ENCODE results near the gene PLCL1.

The PLCL1 gene

GRCh38 chr2:197869041-197869440, 64.6 kb downstream of the PLCL1 start:
- Histone ChIP-seq H3K27me3 (ENCODE audit: control insufficient read depth in 1 of 2, insufficient read depth in 2 of 2, low read length in 2 of 2) (no peaks in the 10 kb centered on the region), H3K9ac (ENCODE audit: low read depth in 1 of 2, low read length in 2 of 2) (no peak overlapping the region), H3K4me3 (ENCODE audit: low read depth in 1 of 2, low read length in 2 of 2) (no peak overlapping the region), H3K27ac (ENCODE audit: low read depth, low read length) (no peak overlapping the region), H3K36me3 (ENCODE audit: control insufficient read depth in 1 of 2, insufficient read depth in 2 of 2, low read length in 2 of 2) (no peaks in the 10 kb centered on the region), H3K4me1 (ENCODE audit: control insufficient read depth in 1 of 2, insufficient read depth in 2 of 2, low read length in 2 of 2) (no peaks in the 10 kb centered on the region), H3K9me3 (ENCODE audit: control insufficient read depth in 1 of 2, low read length in 2 of 2) (no peaks in the 10 kb centered on the region)

DNA sequence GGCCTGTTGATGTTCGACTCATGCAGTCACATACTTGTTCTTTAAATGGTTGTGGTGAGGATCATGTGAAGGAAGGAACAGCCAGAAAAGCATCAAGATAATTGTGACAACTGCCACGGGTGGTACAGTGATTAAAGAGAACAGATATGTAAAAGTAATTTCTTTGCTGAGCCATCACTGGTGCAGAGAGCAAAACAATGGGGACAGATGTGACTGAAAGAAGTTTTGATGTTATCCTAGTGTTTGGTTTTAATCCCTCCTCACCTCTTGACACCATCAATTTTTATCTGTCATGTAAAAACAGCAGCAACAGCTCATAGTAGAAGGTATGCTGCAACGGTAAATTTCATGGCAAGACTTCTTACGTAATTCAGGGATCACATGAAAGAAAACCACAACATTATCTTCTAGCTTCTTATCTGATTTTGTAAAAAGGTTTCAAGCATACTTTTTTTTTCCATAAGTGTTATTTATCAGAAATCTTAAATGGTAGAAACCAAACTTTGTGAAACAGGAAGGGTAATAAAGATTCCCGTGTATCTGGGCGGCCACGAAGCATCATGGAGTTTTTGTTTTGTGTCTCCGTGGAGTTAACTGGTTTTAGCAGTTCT, 65.2 kb downstream of the PLCL1 start:
- Histone ChIP-seq H3K9ac (ENCODE audit: low read depth in 1 of 2, low read length in 2 of 2) (no peak overlapping the region), H3K27ac (ENCODE audit: low read depth, low read length) (no peak overlapping the region), H3K27me3 (ENCODE audit: control insufficient read depth in 1 of 2, insufficient read depth in 2 of 2, low read length in 2 of 2) (no peaks in the 10 kb centered on the region), H3K4me1 (ENCODE audit: control insufficient read depth in 1 of 2, insufficient read depth in 2 of 2, low read length in 2 of 2) (no peaks in the 10 kb centered on the region), H3K4me3 (ENCODE audit: low read depth in 1 of 2, low read length in 2 of 2) (no peak overlapping the region), H3K36me3 (ENCODE audit: control insufficient read depth in 1 of 2, insufficient read depth in 2 of 2, low read length in 2 of 2) (no peaks in the 10 kb centered on the region), H3K9me3 (ENCODE audit: control insufficient read depth in 1 of 2, low read length in 2 of 2) (no peaks in the 10 kb centered on the region)

DNA sequence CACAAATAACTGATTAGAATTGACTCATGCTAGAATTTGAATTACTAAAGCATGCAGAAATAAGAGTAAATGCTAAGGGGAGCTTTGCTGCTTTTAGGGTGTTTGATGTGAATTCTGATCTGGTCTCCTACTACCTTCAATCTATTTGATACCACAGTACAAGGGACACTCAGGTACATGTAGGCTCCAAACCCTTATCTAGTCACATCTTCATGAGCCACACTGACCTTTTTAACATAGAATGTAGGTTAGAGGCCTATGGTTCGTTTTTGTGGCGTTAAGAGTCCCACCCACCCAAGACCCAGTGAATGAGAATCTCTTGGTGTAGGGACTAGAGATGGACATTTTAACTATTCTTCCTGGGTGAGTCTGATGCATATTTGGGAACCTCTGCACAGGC, 65.7 kb downstream of the PLCL1 start:
- no peak overlapping the region for H3K4me3 ChIP-seq (ENCODE audit: low read depth in 1 of 2, low read length in 2 of 2)
- no peak overlapping the region for H3K9ac ChIP-seq (ENCODE audit: low read depth in 1 of 2, low read length in 2 of 2)
- no peaks in the 10 kb centered on the region for H3K27me3 ChIP-seq (ENCODE audit: control insufficient read depth in 1 of 2, insufficient read depth in 2 of 2, low read length in 2 of 2)
- H3K4me1 ChIP-seq (ENCODE audit: control insufficient read depth in 1 of 2, insufficient read depth in 2 of 2, low read length in 2 of 2): no peaks in the 10 kb centered on the region
- H3K36me3 ChIP-seq (ENCODE audit: control insufficient read depth in 1 of 2, insufficient read depth in 2 of 2, low read length in 2 of 2): no peaks in the 10 kb centered on the region
- no peaks in the 10 kb centered on the region for H3K9me3 ChIP-seq (ENCODE audit: control insufficient read depth in 1 of 2, low read length in 2 of 2)
- no peak overlapping the region for H3K27ac ChIP-seq (ENCODE audit: low read depth, low read length)

GRCh38 chr2:197871780-197872456, 67.5 kb downstream of the PLCL1 start:
- H3K9me3 ChIP-seq (ENCODE audit: control insufficient read depth in 1 of 2, low read length in 2 of 2): no peaks in the 10 kb centered on the region
- no peaks in the 10 kb centered on the region for H3K4me1 ChIP-seq (ENCODE audit: control insufficient read depth in 1 of 2, insufficient read depth in 2 of 2, low read length in 2 of 2)
- no peak overlapping the region for H3K27ac ChIP-seq (ENCODE audit: low read depth, low read length)

GRCh38 chr2:197873293-197873701, 68.9 kb downstream of the PLCL1 start:
- H3K4me1 ChIP-seq (ENCODE audit: control insufficient read depth in 1 of 2, insufficient read depth in 2 of 2, low read length in 2 of 2): no peaks in the 10 kb centered on the region
- H3K27me3 ChIP-seq (ENCODE audit: control insufficient read depth in 1 of 2, insufficient read depth in 2 of 2, low read length in 2 of 2): no peaks in the 10 kb centered on the region
- no peak overlapping the region for H3K4me3 ChIP-seq (ENCODE audit: low read depth in 1 of 2, low read length in 2 of 2)
- H3K9ac ChIP-seq (ENCODE audit: low read depth in 1 of 2, low read length in 2 of 2): no peak overlapping the region
- no peaks in the 10 kb centered on the region for H3K9me3 ChIP-seq (ENCODE audit: control insufficient read depth in 1 of 2, low read length in 2 of 2)
- H3K36me3 ChIP-seq (ENCODE audit: control insufficient read depth in 1 of 2, insufficient read depth in 2 of 2, low read length in 2 of 2): no peaks in the 10 kb centered on the region
- H3K27ac ChIP-seq (ENCODE audit: low read depth, low read length): no peak overlapping the region

More at GRCh38 chr2:197871780-197872456, 67.5 kb downstream of the PLCL1 start:
- no peak overlapping the region for H3K4me3 ChIP-seq (ENCODE audit: low read depth in 1 of 2, low read length in 2 of 2)
- H3K9ac ChIP-seq (ENCODE audit: low read depth in 1 of 2, low read length in 2 of 2): no peak overlapping the region
- H3K27me3 ChIP-seq (ENCODE audit: control insufficient read depth in 1 of 2, insufficient read depth in 2 of 2, low read length in 2 of 2): no peaks in the 10 kb centered on the region
- no peaks in the 10 kb centered on the region for H3K36me3 ChIP-seq (ENCODE audit: control insufficient read depth in 1 of 2, insufficient read depth in 2 of 2, low read length in 2 of 2)

DNA sequence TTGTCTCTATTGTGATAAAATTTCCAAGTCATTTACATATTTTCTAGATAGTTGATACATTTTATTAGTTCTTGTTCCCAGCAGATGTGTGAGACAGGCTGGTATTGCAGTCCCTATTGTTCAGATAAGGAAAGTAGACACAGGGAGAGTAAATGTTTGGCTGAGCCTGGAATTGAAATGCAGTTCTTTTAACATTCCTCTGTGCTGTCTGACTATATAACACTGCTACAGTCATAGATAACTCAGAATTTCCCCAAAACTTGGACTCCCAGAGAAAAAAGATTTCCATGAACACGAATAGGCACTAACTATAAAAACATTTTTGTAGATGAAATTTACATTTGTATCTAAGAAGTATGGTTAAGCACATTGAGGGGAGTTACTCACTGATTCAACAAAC, 71.4 kb downstream of the PLCL1 start:
- no peak overlapping the region for H3K27ac ChIP-seq (ENCODE audit: low read depth, low read length)
- H3K4me3 ChIP-seq (ENCODE audit: low read depth in 1 of 2, low read length in 2 of 2): no peak overlapping the region

DNA sequence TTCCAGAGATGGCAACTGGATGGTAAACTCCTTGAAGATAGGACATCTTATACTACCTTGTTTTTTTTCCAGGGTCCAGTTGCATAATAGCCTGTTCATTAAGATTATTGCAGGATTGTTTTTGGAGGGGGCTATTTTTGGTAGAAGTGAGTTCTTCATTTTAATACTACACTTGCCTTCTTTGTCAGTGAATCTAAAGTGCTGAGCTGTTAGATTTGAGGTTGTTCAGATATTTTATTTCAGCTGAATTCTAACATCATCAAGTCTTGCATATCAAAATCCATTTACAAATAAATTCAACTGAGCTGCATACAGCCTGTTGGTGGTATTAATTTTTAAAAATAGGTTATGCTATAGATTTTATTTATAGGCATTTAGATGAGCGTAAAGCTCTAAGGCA, 72.1 kb downstream of the PLCL1 start:
- Histone ChIP-seq H3K9ac (ENCODE audit: low read depth in 1 of 2, low read length in 2 of 2) (no peak overlapping the region), H3K36me3 (ENCODE audit: control insufficient read depth in 1 of 2, insufficient read depth in 2 of 2, low read length in 2 of 2) (no peaks in the 10 kb centered on the region), H3K27ac (ENCODE audit: low read depth, low read length) (no peak overlapping the region), H3K4me3 (ENCODE audit: low read depth in 1 of 2, low read length in 2 of 2) (no peak overlapping the region), H3K4me1 (ENCODE audit: control insufficient read depth in 1 of 2, insufficient read depth in 2 of 2, low read length in 2 of 2) (no peaks in the 10 kb centered on the region), H3K27me3 (ENCODE audit: control insufficient read depth in 1 of 2, insufficient read depth in 2 of 2, low read length in 2 of 2) (no peaks in the 10 kb centered on the region), H3K9me3 (ENCODE audit: control insufficient read depth in 1 of 2, low read length in 2 of 2) (no peaks in the 10 kb centered on the region)

More for the DNA sequence above, 71.4 kb downstream of the PLCL1 start:
- Histone ChIP-seq H3K9me3 (ENCODE audit: control insufficient read depth in 1 of 2, low read length in 2 of 2) (no peaks in the 10 kb centered on the region), H3K36me3 (ENCODE audit: control insufficient read depth in 1 of 2, insufficient read depth in 2 of 2, low read length in 2 of 2) (no peaks in the 10 kb centered on the region), H3K9ac (ENCODE audit: low read depth in 1 of 2, low read length in 2 of 2) (no peak overlapping the region), H3K4me1 (ENCODE audit: control insufficient read depth in 1 of 2, insufficient read depth in 2 of 2, low read length in 2 of 2) (no peaks in the 10 kb centered on the region), H3K27me3 (ENCODE audit: control insufficient read depth in 1 of 2, insufficient read depth in 2 of 2, low read length in 2 of 2) (no peaks in the 10 kb centered on the region)

DNA sequence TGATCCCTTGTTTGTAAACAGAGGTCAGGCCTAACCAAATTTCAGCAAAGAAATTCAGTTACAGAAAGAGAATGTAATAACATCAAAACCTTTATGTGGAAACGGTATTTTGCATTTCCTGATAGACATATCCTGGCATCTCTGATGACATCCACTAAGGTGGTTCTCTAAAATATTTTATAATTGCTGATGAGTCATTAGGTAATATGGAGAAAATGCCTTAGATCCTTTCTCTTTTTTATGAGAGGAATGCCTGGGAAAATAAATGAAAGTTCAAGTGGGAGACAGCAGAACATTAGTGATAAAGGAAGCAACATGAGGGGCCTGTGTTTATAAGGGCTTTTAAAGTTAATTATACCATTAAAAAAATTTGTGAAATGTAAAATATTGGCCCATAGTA, 72.6 kb downstream of the PLCL1 start:
- Histone ChIP-seq H3K9me3 (ENCODE audit: control insufficient read depth in 1 of 2, low read length in 2 of 2) (no peaks in the 10 kb centered on the region), H3K36me3 (ENCODE audit: control insufficient read depth in 1 of 2, insufficient read depth in 2 of 2, low read length in 2 of 2) (no peaks in the 10 kb centered on the region), H3K4me1 (ENCODE audit: control insufficient read depth in 1 of 2, insufficient read depth in 2 of 2, low read length in 2 of 2) (no peaks in the 10 kb centered on the region), H3K4me3 (ENCODE audit: low read depth in 1 of 2, low read length in 2 of 2) (no peak overlapping the region), H3K27ac (ENCODE audit: low read depth, low read length) (no peak overlapping the region), H3K9ac (ENCODE audit: low read depth in 1 of 2, low read length in 2 of 2) (no peak overlapping the region), H3K27me3 (ENCODE audit: control insufficient read depth in 1 of 2, insufficient read depth in 2 of 2, low read length in 2 of 2) (no peaks in the 10 kb centered on the region)

DNA sequence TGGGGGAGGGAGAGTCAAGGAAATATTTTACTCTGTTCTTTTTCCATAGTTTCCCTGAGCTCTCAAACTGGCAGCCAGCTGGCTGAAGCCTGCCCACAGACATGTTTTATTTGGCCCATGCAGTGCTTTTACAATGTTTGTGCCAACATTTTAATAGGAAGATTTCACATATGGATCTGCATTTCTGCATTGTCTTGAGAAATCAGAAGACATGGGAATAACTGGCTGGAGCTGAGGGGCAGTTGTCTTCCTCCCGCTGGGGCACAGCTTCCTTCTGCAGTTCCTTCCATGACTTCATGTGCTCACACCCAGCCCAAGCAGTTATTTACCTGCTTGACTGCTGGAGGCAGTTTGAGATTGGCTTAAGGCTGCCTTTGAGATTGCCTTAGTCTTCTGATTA, 74.4 kb downstream of the PLCL1 start:
- no peak overlapping the region for H3K9ac ChIP-seq (ENCODE audit: low read depth in 1 of 2, low read length in 2 of 2)
- H3K27me3 ChIP-seq (ENCODE audit: control insufficient read depth in 1 of 2, insufficient read depth in 2 of 2, low read length in 2 of 2): no peaks in the 10 kb centered on the region
- no peaks in the 10 kb centered on the region for H3K9me3 ChIP-seq (ENCODE audit: control insufficient read depth in 1 of 2, low read length in 2 of 2)
- no peaks in the 10 kb centered on the region for H3K4me1 ChIP-seq (ENCODE audit: control insufficient read depth in 1 of 2, insufficient read depth in 2 of 2, low read length in 2 of 2)
- no peak overlapping the region for H3K4me3 ChIP-seq (ENCODE audit: low read depth in 1 of 2, low read length in 2 of 2)
- no peaks in the 10 kb centered on the region for H3K36me3 ChIP-seq (ENCODE audit: control insufficient read depth in 1 of 2, insufficient read depth in 2 of 2, low read length in 2 of 2)
- H3K27ac ChIP-seq (ENCODE audit: low read depth, low read length): no peak overlapping the region

DNA sequence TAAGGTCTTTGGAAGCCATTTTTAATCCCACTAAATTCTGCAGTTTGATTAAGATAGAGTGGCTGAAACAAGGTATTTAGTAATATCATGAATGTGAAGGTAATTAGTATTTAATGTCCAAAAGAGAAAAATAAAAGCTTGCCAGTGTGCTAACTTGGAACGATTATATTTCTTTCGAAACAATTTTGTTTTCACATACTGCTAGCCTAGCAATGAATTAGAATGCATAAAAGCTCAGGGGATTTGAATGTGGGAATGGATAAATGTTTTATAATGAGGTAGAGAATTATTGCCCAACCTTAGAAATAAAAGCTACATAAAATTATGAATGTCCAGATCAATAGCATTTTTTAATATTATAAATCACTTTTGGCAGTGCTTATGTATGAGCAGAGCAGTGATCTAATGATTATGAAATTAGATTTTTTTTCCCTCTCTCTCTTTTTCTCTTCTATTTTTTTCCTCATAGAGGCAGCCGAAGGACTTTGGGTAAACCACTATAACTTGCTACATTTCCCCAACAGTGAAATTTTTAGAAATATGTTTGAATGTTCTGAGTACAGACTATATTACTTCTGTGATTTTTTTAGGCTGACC, 75.5 kb downstream of the PLCL1 start:
- no peak overlapping the region for H3K9ac ChIP-seq (ENCODE audit: low read depth in 1 of 2, low read length in 2 of 2)
- H3K4me1 ChIP-seq (ENCODE audit: control insufficient read depth in 1 of 2, insufficient read depth in 2 of 2, low read length in 2 of 2): no peaks in the 10 kb centered on the region
- H3K36me3 ChIP-seq (ENCODE audit: control insufficient read depth in 1 of 2, insufficient read depth in 2 of 2, low read length in 2 of 2): no peaks in the 10 kb centered on the region
- H3K27ac ChIP-seq (ENCODE audit: low read depth, low read length): no peak overlapping the region
- H3K27me3 ChIP-seq (ENCODE audit: control insufficient read depth in 1 of 2, insufficient read depth in 2 of 2, low read length in 2 of 2): no peaks in the 10 kb centered on the region
- no peak overlapping the region for H3K4me3 ChIP-seq (ENCODE audit: low read depth in 1 of 2, low read length in 2 of 2)
- H3K9me3 ChIP-seq (ENCODE audit: control insufficient read depth in 1 of 2, low read length in 2 of 2): no peaks in the 10 kb centered on the region
